Medulla oblongata (tissue), 1 donor: ENCODE data around the gene CTF1.
A peak's percentile ranks its signal among the peaks of the same experiment; 100 is the strongest.

Source experiments
- DNase-seq: peaks from one replicate; pipeline ENCODE4 v3.0.0-alpha.2; 2015; ENCODE audit errors: extremely low spot score

The CTF1 gene

GRCh38 chr16:30910427-30911029 lies 14.1 kb downstream of the CTF1 start:
- DNase-seq = no peak

GRCh38 chr16:30912794-30913412 lies 16.5 kb downstream of the CTF1 start:
- no peak for DNase-seq

GRCh38 chr16:30914830-30915229 lies 18.4 kb downstream of the CTF1 start:
- no peak for DNase-seq

GRCh38 chr16:30918614-30919013 lies 22.2 kb downstream of the CTF1 start:
- no peak for DNase-seq

- no peak for DNase-seq
Observed at GRCh38 chr16:30920891-30921290, 24.5 kb downstream of the CTF1 start.

- no peak for DNase-seq
Observed at GRCh38 chr16:30921459-30921747, 25.0 kb downstream of the CTF1 start.

- peak; percentile 93 for DNase-seq
Observed at GRCh38 chr16:30921748-30922419, 25.5 kb downstream of the CTF1 start.

- peak; percentile 100 for DNase-seq
Observed at GRCh38 chr16:30922420-30922959, 26.1 kb downstream of the CTF1 start.

GRCh38 chr16:30922960-30923535 lies 26.6 kb downstream of the CTF1 start:
- DNase-seq = peak; percentile 100

- no peak for DNase-seq
Observed at GRCh38 chr16:30923554-30924075, 27.2 kb downstream of the CTF1 start, which contains the start of gene FBXL19. FBXL19 (plus strand) TSS chr16:30923572; CDS start chr16:30925755, 2,183 bp downstream.

GRCh38 chr16:30924076-30924912 lies 27.9 kb downstream of the CTF1 start:
- no peak for DNase-seq

- no peak for DNase-seq
Observed at GRCh38 chr16:30924913-30925631, 28.7 kb downstream of the CTF1 start.

GRCh38 chr16:30925632-30925987 lies 29.2 kb downstream of the CTF1 start:
- DNase-seq = no peak

GRCh38 chr16:30925995-30926811 lies 29.8 kb downstream of the CTF1 start:
- DNase-seq = no peak

GRCh38 chr16:30926937-30927788 lies 30.7 kb downstream of the CTF1 start:
- DNase-seq = no peak

GRCh38 chr16:30927789-30928378 lies 31.5 kb downstream of the CTF1 start:
- DNase-seq = peak; percentile 70

GRCh38 chr16:30928390-30928789 lies 32.0 kb downstream of the CTF1 start:
- no peak for DNase-seq

- no peak for DNase-seq
Observed at GRCh38 chr16:30929167-30929566, 32.8 kb downstream of the CTF1 start.

GRCh38 chr16:30930160-30930571 lies 33.8 kb downstream of the CTF1 start:
- DNase-seq = no peak
